Body of pancreas (tissue), 4 donors: ENCODE measurements around the gene WDFY3. TPM values are rescaled to one million over a fixed set of nuclear protein-coding genes. Genes with fewer than 3 reads are reported as not detected.

Experiments
- ATAC-seq: fragments of 150-250 bp; one replicate; pipeline ENCODE4 v1.9.1; 2016
- DNase-seq, 4 donors: peaks; one replicate each; pipeline ENCODE4 v3.0.0-alpha.2; 2019
- H3K27ac ChIP-seq, 4 donors: fragments of 200-600 bp; sonication (generic); 1 replicate in 3 of 4; 2 replicates in 1 of 4; pipeline versions ENCODE4 v1.5.1 to v1.6.1; 2016 to 2019; ENCODE audit warnings: mild to moderate bottlenecking in 1 of 4, mixed read lengths in 1 of 4, moderate library complexity in 1 of 4
- H3K27me3 ChIP-seq, 2 donors: fragments of 200-600 bp; sonication (generic); one replicate each; pipeline ENCODE4 v1.6.0; 2016; ENCODE audit warnings: mild to moderate bottlenecking in 1 of 2
- H3K36me3 ChIP-seq, 2 donors: fragments of 200-600 bp; sonication (generic); replicated peaks in 1 of 2; 2 replicates each; pipeline ENCODE4 v1.5.1; 2016; ENCODE audit warnings: low read depth in 2 of 2; ENCODE audit not compliant: insufficient read depth in 1 of 2
- H3K4me1 ChIP-seq: fragments of 200-600 bp; sonication (generic); one replicate; pipeline ENCODE4 v1.6.0; 2016
- H3K4me3 ChIP-seq, 2 donors: fragments of 200-600 bp; sonication (generic); 1 replicate in 1 of 2; 2 replicates in 1 of 2; pipeline ENCODE4 v1.5.1; 2016 to 2019
- H3K9me3 ChIP-seq, 3 donors: fragments of 200-600 bp; sonication (generic); 1 replicate in 2 of 3; 2 replicates in 1 of 3; pipeline ENCODE4 v1.5.1; 2016
- CTCF ChIP-seq, 7 experiments: fragments of 450-650 bp in 4 of 7; fragments of 200-600 bp in 3 of 7; sonication (generic) in 3 of 7; IDR thresholded peaks; one replicate each; pipeline ENCODE4 v1.5.1; 2016 to 2019; ENCODE audit warnings: antibody characterized with exemption in 7 of 7
- POLR2A ChIP-seq, 3 donors: fragments of 450-650 bp; IDR thresholded peaks; one replicate each; pipeline ENCODE4 v1.6.1; 2016; ENCODE audit warnings: antibody characterized with exemption in 3 of 3, mild to moderate bottlenecking in 2 of 3
- WGBS, 2 donors: methylation state at CpG; one replicate each; pipeline ENCODE4 v1.1.5; 2017; 5-methylcytosine and 5-hydroxymethylcytosine counted together
- intact Hi-C: fragments of 100-400 bp; cut with DNase I; formaldehyde crosslinking; loops from one replicate; pipeline ENCODE4 v1.15.1; 2023
- total RNA-seq, 2 donors: library from RNA; depleted of rRNA; stranded (reverse); fragments of >200 nt; gene quantifications; one replicate each; pipeline ENCODE4 v1.1.0, GENCODE V29; 2016

The WDFY3 gene
- total RNA-seq, 2 donors from 2014 or later = 36.1 to 55.0 TPM

GRCh38 chr4:84856468-84857049 lies 109.9 kb downstream of the WDFY3 start:
- no peak overlapping the region for H3K4me3 ChIP-seq
- ATAC-seq (no peak), DNase-seq (no peak)
- intact Hi-C loops = no loop called here
- no peak overlapping the region for H3K27ac ChIP-seq
- H3K27me3 ChIP-seq = no peaks in the 10 kb centered on the region
- H3K4me1 ChIP-seq = peaks cover 15% of the 10 kb centered on the region
- no peaks in the 10 kb centered on the region for H3K9me3 ChIP-seq
- H3K36me3 ChIP-seq = peaks cover 0 to 4% of the 10 kb centered on the region in 2 donors
- TF ChIP-seq POLR2A (IDR thresholded peaks at IDR 0.05) = no peak
- no peak for TF ChIP-seq CTCF (IDR thresholded peaks at IDR 0.05)
- 44 to 45% methylated on average over 1 of the region's 1 CpG for WGBS, 2 donors

- DNase-seq (peak; percentile 11 to 31 (median 20)), ATAC-seq (peak; percentile 52)
- H3K4me1 ChIP-seq = peaks cover 15% of the 10 kb centered on the region
- no peaks in the 10 kb centered on the region for H3K27me3 ChIP-seq
- H3K4me3 ChIP-seq = no peak overlapping the region
- H3K27ac ChIP-seq = no peak overlapping the region
- 49 to 57% methylated on average over 2 of the region's 2 CpGs for WGBS, 2 donors
- TF ChIP-seq CTCF (IDR thresholded peaks at IDR 0.05) (no peak), POLR2A (IDR thresholded peaks at IDR 0.05) (no peak)
- no peaks in the 10 kb centered on the region for H3K9me3 ChIP-seq
- intact Hi-C loops = no loop called here
- peaks cover 0 to 4% of the 10 kb centered on the region in 2 donors for H3K36me3 ChIP-seq
Measured at GRCh38 chr4:84855774-84856173, 110.7 kb downstream of the WDFY3 start.

GRCh38 chr4:84852081-84852480 lies 114.4 kb downstream of the WDFY3 start:
- no peak overlapping the region for H3K27ac ChIP-seq
- ATAC-seq (no peak), DNase-seq (no peak)
- 61 to 67% methylated on average over 1 of the region's 1 CpG for WGBS, 2 donors
- H3K4me1 ChIP-seq = peaks cover 11% of the 10 kb centered on the region
- no peaks in the 10 kb centered on the region for H3K27me3 ChIP-seq
- no peaks in the 10 kb centered on the region for H3K36me3 ChIP-seq
- TF ChIP-seq POLR2A (IDR thresholded peaks at IDR 0.05) = no peak
- no peak for TF ChIP-seq CTCF (IDR thresholded peaks at IDR 0.05)
- no peak overlapping the region for H3K4me3 ChIP-seq
- H3K9me3 ChIP-seq = no peaks in the 10 kb centered on the region
- intact Hi-C loops = no loop called here

GRCh38 chr4:84849051-84849640 lies 117.3 kb downstream of the WDFY3 start:
- Histone ChIP-seq H3K9me3 (no peaks in the 10 kb centered on the region), H3K27me3 (no peaks in the 10 kb centered on the region), H3K4me1 (no peaks in the 10 kb centered on the region), H3K36me3 (no peaks in the 10 kb centered on the region), H3K27ac (no peak overlapping the region), H3K4me3 (no peak overlapping the region)
- intact Hi-C loops = no loop called here
- ATAC-seq = no peak
- TF ChIP-seq POLR2A (IDR thresholded peaks at IDR 0.05) = no peak
- no peak for TF ChIP-seq CTCF (IDR thresholded peaks at IDR 0.05)
- DNase-seq = no peak

- no peak for TF ChIP-seq CTCF (IDR thresholded peaks at IDR 0.05)
- TF ChIP-seq POLR2A (IDR thresholded peaks at IDR 0.05) = no peak
- Histone ChIP-seq H3K4me1 (no peaks in the 10 kb centered on the region), H3K27me3 (no peaks in the 10 kb centered on the region), H3K27ac (no peak overlapping the region), H3K36me3 (no peaks in the 10 kb centered on the region), H3K4me3 (no peak overlapping the region), H3K9me3 (no peaks in the 10 kb centered on the region)
- DNase-seq (no peak), ATAC-seq (no peak)
- intact Hi-C loops = no loop called here
- WGBS, 2 donors = 76 to 91% methylated on average over 2 of the region's 2 CpGs
Measured at GRCh38 chr4:84848432-84848831, 118.1 kb downstream of the WDFY3 start.
